ENCODE results near the gene CD44.
"Not testable (repeated sequence)": the region's sequence is repeated elsewhere in the genome, so short reads cannot be mapped to it uniquely, and the experiment has no call there.

The CD44 gene

GRCh38 chr11:35138943-35139721 lies at the start of gene CD44:
Gene CD44 (plus strand): TSS chr11:35139171. CDS start chr11:35139304, 133 bp downstream.
- no peak for TF ChIP-seq CTCF (IDR thresholded peaks at IDR 0.05; ENCODE audit: extremely low read depth, insufficient read depth, missing control alignments)
- DNase-seq (ENCODE audit: low spot score) = peak; percentile 75
- in situ Hi-C loops (cut with MboI; ENCODE audit: low pct_unique_long_range_greater_than_20kb, low sequenced_read_pairs, unreplicated experiment) = loop anchor here (10.0 kb wide), 1 partner anchor 124 kb away; no protein-coding TSS in a partner anchor

- peak; percentile 61 for DNase-seq (ENCODE audit: low spot score)
- in situ Hi-C loops (cut with MboI; ENCODE audit: low pct_unique_long_range_greater_than_20kb, low sequenced_read_pairs, unreplicated experiment) = no loop called here
- no peak for TF ChIP-seq CTCF (IDR thresholded peaks at IDR 0.05; ENCODE audit: extremely low read depth, insufficient read depth, missing control alignments)
Measured at GRCh38 chr11:35089666-35090065, 49.3 kb upstream of the CD44 start.

- DNase-seq (ENCODE audit: low spot score) = no peak
- in situ Hi-C loops (cut with MboI; ENCODE audit: low pct_unique_long_range_greater_than_20kb, low sequenced_read_pairs, unreplicated experiment) = no loop called here
- TF ChIP-seq CTCF (IDR thresholded peaks at IDR 0.05; ENCODE audit: extremely low read depth, insufficient read depth, missing control alignments) = no peak
Measured at GRCh38 chr11:35090125-35090524, 48.8 kb upstream of the CD44 start.

- in situ Hi-C loops (cut with MboI; ENCODE audit: low pct_unique_long_range_greater_than_20kb, low sequenced_read_pairs, unreplicated experiment); DNase-seq (ENCODE audit: low spot score): not testable (repeated sequence)
Measured at GRCh38 chr11:35090991-35091390, 48.0 kb upstream of the CD44 start.

GRCh38 chr11:35096723-35097122 lies 42.2 kb upstream of the CD44 start:
- no peak for TF ChIP-seq CTCF (IDR thresholded peaks at IDR 0.05; ENCODE audit: extremely low read depth, insufficient read depth, missing control alignments)
- DNase-seq (ENCODE audit: low spot score) = no peak
- in situ Hi-C loops (cut with MboI; ENCODE audit: low pct_unique_long_range_greater_than_20kb, low sequenced_read_pairs, unreplicated experiment) = no loop called here

GRCh38 chr11:35097814-35098455 lies 41.0 kb upstream of the CD44 start:
- in situ Hi-C loops (cut with MboI; ENCODE audit: low pct_unique_long_range_greater_than_20kb, low sequenced_read_pairs, unreplicated experiment) = no loop called here
- TF ChIP-seq CTCF (IDR thresholded peaks at IDR 0.05; ENCODE audit: extremely low read depth, insufficient read depth, missing control alignments) = no peak
- no peak for DNase-seq (ENCODE audit: low spot score)

GRCh38 chr11:35098855-35099254 lies 40.1 kb upstream of the CD44 start:
- in situ Hi-C loops (cut with MboI; ENCODE audit: low pct_unique_long_range_greater_than_20kb, low sequenced_read_pairs, unreplicated experiment) = no loop called here
- no peak for TF ChIP-seq CTCF (IDR thresholded peaks at IDR 0.05; ENCODE audit: extremely low read depth, insufficient read depth, missing control alignments)

More at GRCh38 chr11:35098855-35099254, 40.1 kb upstream of the CD44 start:
- DNase-seq (ENCODE audit: low spot score) = no peak
